ENCODE measurements around the gene TAF9. TPM values are rescaled to one million over a fixed set of nuclear protein-coding genes. Genes with fewer than 3 reads are reported as not detected.
"Not testable (repeated sequence)": the region's sequence is repeated elsewhere in the genome, so short reads cannot be mapped to it uniquely, and the experiment has no call there.

The TAF9 gene
- total RNA-seq, 5 donors from 2014 or later (not counting 1 experiment from before 2014, with no cell fraction given): 42.5 to 54.3 (median 50.0) TPM

GRCh38 chr5:69414885-69415583 lies 45.7 kb upstream of the TAF9 start, which contains the start of gene MARVELD2:
Gene MARVELD2, plus strand, starts transcription at chr5:69415116. Its CDS starts 4,270 bp downstream, at chr5:69419386.
- H3K27ac Mint-ChIP-seq: peak within 1 kb of the TSS; percentile 45 to 53
- DNase-seq (peak in 33 of 35 experiments; percentile 6 to 53 (median 21)), ATAC-seq (replicated peaks in 1 of 4) (peak; percentile 76 to 90 (median 86))
- H3K4me3 Mint-ChIP-seq: peak within 1 kb of the TSS; percentile 60 to 72 (median 72)
- H3K36me3 Mint-ChIP-seq: peaks cover 24% of the 10 kb centered on the region
- peaks cover 10 to 11% (median 11%) of the 10 kb centered on the region in 3 donors for H3K4me1 Mint-ChIP-seq
- no peaks in the 10 kb centered on the region for H3K27me3 Mint-ChIP-seq
- Histone ChIP-seq H3K4me3 (ENCODE audit: control insufficient read depth in 1 of 2, extremely low read depth in 1 of 2, low read length in 1 of 2) (peak within 1 kb of the TSS; percentile 51 to 58), H3K36me3 (ENCODE audit: control insufficient read depth in 2 of 2, extremely low read depth in 1 of 2, insufficient read depth in 1 of 2, low read length in 1 of 2) (peaks cover 0 to 12% of the 10 kb centered on the region in 2 donors), H3K4me1 (ENCODE audit: control insufficient read depth in 1 of 2, extremely low read depth in 1 of 2, insufficient read depth in 2 of 2, low read length in 2 of 2) (peaks cover 0 to 8% of the 10 kb centered on the region in 2 experiments), H3K27me3 (replicated peaks in 1 of 2; ENCODE audit: control insufficient read depth in 2 of 2, extremely low read depth in 1 of 2, insufficient read depth in 2 of 2, low read length in 1 of 2) (peaks cover 0 to 2% of the 10 kb centered on the region in 2 experiments), H3K27ac (ENCODE audit: low read length) (no peak within 1 kb of the TSS), H3K9me3 (no peaks in the 10 kb centered on the region)
- ChIA-PET POLR2A (no interaction called here), CTCF (no interaction called here)
- WGBS (ENCODE audit: insufficient coverage): 16% methylated on average over 76 of the region's 78 CpGs
- no peaks in the 10 kb centered on the region for H3K9me3 Mint-ChIP-seq

- WGBS (ENCODE audit: insufficient coverage): 96% methylated on average over 5 of the region's 15 CpGs
- CTCF ChIA-PET: no interaction called here
- no peaks in the 10 kb centered on the region for H3K4me1 Mint-ChIP-seq
Measured at GRCh38 chr5:69404659-69405330, 35.5 kb upstream of the TAF9 start.

GRCh38 chr5:69378376-69378775 lies 9.1 kb upstream of the TAF9 start:
- no peaks in the 10 kb centered on the region for H3K27me3 ChIP-seq (replicated peaks in 1 of 2; ENCODE audit: control insufficient read depth in 2 of 2, extremely low read depth in 1 of 2, insufficient read depth in 2 of 2, low read length in 1 of 2)
- H3K27ac ChIP-seq (ENCODE audit: low read length): no peak overlapping the region
- H3K9me3 ChIP-seq: no peaks in the 10 kb centered on the region
- no peak for DNase-seq
- no peaks in the 10 kb centered on the region for H3K4me1 ChIP-seq (ENCODE audit: control insufficient read depth in 1 of 2, extremely low read depth in 1 of 2, insufficient read depth in 2 of 2, low read length in 2 of 2)
- Mint-ChIP-seq H3K9me3 (no peaks in the 10 kb centered on the region), H3K27me3 (no peaks in the 10 kb centered on the region), H3K4me1 (peaks cover 0 to 5% (median 0%) of the 10 kb centered on the region in 3 donors), H3K27ac (no peak overlapping the region), H3K36me3 (peaks cover 21% of the 10 kb centered on the region), H3K4me3 (no peak overlapping the region)
- POLR2A ChIA-PET: no interaction called here
- peaks cover 0 to 30% of the 10 kb centered on the region in 2 donors for H3K36me3 ChIP-seq (ENCODE audit: control insufficient read depth in 2 of 2, extremely low read depth in 1 of 2, insufficient read depth in 1 of 2, low read length in 1 of 2)
- no peak for ATAC-seq (replicated peaks in 1 of 4)
- H3K4me3 ChIP-seq (ENCODE audit: control insufficient read depth in 1 of 2, extremely low read depth in 1 of 2, low read length in 1 of 2): no peak overlapping the region
- CTCF ChIA-PET: no interaction called here

More at GRCh38 chr5:69404659-69405330, 35.5 kb upstream of the TAF9 start:
- POLR2A ChIA-PET: no interaction called here
- Mint-ChIP-seq H3K27me3 (no peaks in the 10 kb centered on the region), H3K4me3 (no peak overlapping the region), H3K9me3 (peaks cover 0 to 3% (median 0%) of the 10 kb centered on the region in 3 donors), H3K36me3 (peaks cover 36% of the 10 kb centered on the region), H3K27ac (no peak overlapping the region)
- H3K4me1 ChIP-seq (ENCODE audit: control insufficient read depth in 1 of 2, extremely low read depth in 1 of 2, insufficient read depth in 2 of 2, low read length in 2 of 2): no peaks in the 10 kb centered on the region
- no peaks in the 10 kb centered on the region for H3K27me3 ChIP-seq (replicated peaks in 1 of 2; ENCODE audit: control insufficient read depth in 2 of 2, extremely low read depth in 1 of 2, insufficient read depth in 2 of 2, low read length in 1 of 2)
- no peaks in the 10 kb centered on the region for H3K9me3 ChIP-seq
- DNase-seq (no peak), ATAC-seq (replicated peaks in 1 of 4) (no peak)
- no peak overlapping the region for H3K27ac ChIP-seq (ENCODE audit: low read length)
- H3K36me3 ChIP-seq (ENCODE audit: control insufficient read depth in 2 of 2, extremely low read depth in 1 of 2, insufficient read depth in 1 of 2, low read length in 1 of 2): peaks cover 2 to 29% of the 10 kb centered on the region in 2 donors
- H3K4me3 ChIP-seq (ENCODE audit: control insufficient read depth in 1 of 2, extremely low read depth in 1 of 2, low read length in 1 of 2): no peak overlapping the region

- Histone ChIP-seq H3K4me1 (ENCODE audit: control insufficient read depth in 1 of 2, extremely low read depth in 1 of 2, insufficient read depth in 2 of 2, low read length in 2 of 2) (peaks cover 6 to 7% of the 10 kb centered on the region in 2 experiments), H3K27ac (ENCODE audit: low read length) (no peak overlapping the region), H3K36me3 (ENCODE audit: control insufficient read depth in 2 of 2, extremely low read depth in 1 of 2, insufficient read depth in 1 of 2, low read length in 1 of 2) (peaks cover 0 to 14% of the 10 kb centered on the region in 2 donors), H3K27me3 (replicated peaks in 1 of 2; ENCODE audit: control insufficient read depth in 2 of 2, extremely low read depth in 1 of 2, insufficient read depth in 2 of 2, low read length in 1 of 2) (no peaks in the 10 kb centered on the region), H3K4me3 (ENCODE audit: control insufficient read depth in 1 of 2, extremely low read depth in 1 of 2, low read length in 1 of 2) (no peak overlapping the region), H3K9me3 (no peaks in the 10 kb centered on the region)
- DNase-seq: no peak
- H3K4me3 Mint-ChIP-seq: no peak overlapping the region
- ChIA-PET CTCF (interaction anchor here (0.6 to 1.0 kb wide), 2 partner anchors 104 to 282 kb away, joined by 3 to 5 read pairs; no protein-coding TSS in a partner anchor), POLR2A (interaction anchor here in 1 of 2 donors (0.6 kb wide), 1 partner anchor 77 kb away, joined by 3 read pairs; no protein-coding TSS in a partner anchor)
- no peak overlapping the region for H3K27ac Mint-ChIP-seq
- peaks cover 14 to 20% (median 19%) of the 10 kb centered on the region in 3 donors for H3K4me1 Mint-ChIP-seq
- H3K9me3 Mint-ChIP-seq: no peaks in the 10 kb centered on the region
- ATAC-seq (replicated peaks in 1 of 4): no peak
- peaks cover 15% of the 10 kb centered on the region for H3K36me3 Mint-ChIP-seq
- H3K27me3 Mint-ChIP-seq: no peaks in the 10 kb centered on the region
- 100% methylated on average over 1 of the region's 4 CpGs for WGBS (ENCODE audit: insufficient coverage)
Measured at GRCh38 chr5:69374911-69375446, 5.7 kb upstream of the TAF9 start.

DNA sequence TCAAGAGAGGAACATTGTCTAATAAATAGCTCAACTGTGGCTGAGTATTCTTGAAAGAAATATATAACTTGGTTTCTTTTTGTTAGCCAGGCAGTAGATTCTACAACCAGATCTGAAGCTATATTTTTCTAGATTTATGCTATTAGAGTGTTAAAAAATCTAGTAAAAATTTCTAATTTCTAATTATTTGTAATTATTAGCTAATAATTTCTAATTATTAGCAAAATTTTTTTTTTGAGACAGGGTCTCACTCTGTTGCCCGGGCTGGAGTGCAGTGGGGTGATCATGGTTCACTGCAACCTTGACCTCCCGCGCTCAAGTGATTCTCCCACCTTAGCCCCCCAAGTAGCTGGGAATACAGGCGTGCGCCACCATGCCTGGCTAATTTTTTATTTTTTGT lies 3.1 kb upstream of the TAF9 start:
- no peaks in the 10 kb centered on the region for H3K27me3 ChIP-seq (replicated peaks in 1 of 2; ENCODE audit: control insufficient read depth in 2 of 2, extremely low read depth in 1 of 2, insufficient read depth in 2 of 2, low read length in 1 of 2)
- peaks cover 15 to 17% of the 10 kb centered on the region in 2 experiments for H3K4me1 ChIP-seq (ENCODE audit: control insufficient read depth in 1 of 2, extremely low read depth in 1 of 2, insufficient read depth in 2 of 2, low read length in 2 of 2)
- H3K36me3 ChIP-seq (ENCODE audit: control insufficient read depth in 2 of 2, extremely low read depth in 1 of 2, insufficient read depth in 1 of 2, low read length in 1 of 2): peaks cover 0 to 14% of the 10 kb centered on the region in 2 donors
- ATAC-seq (replicated peaks in 1 of 4) (no peak), DNase-seq (no peak)
- Mint-ChIP-seq H3K4me1 (peaks cover 29 to 36% (median 34%) of the 10 kb centered on the region in 3 donors), H3K27me3 (no peaks in the 10 kb centered on the region), H3K27ac (no peak overlapping the region), H3K9me3 (no peaks in the 10 kb centered on the region), H3K4me3 (no peak overlapping the region), H3K36me3 (peaks cover 13% of the 10 kb centered on the region)
- no peak overlapping the region for H3K27ac ChIP-seq (ENCODE audit: low read length)
- H3K4me3 ChIP-seq (ENCODE audit: control insufficient read depth in 1 of 2, extremely low read depth in 1 of 2, low read length in 1 of 2): no peak overlapping the region
- no peaks in the 10 kb centered on the region for H3K9me3 ChIP-seq
- ChIA-PET CTCF (interaction anchor here (0.5 to 1.8 kb wide), 4 partner anchors 138 to 279 kb away, joined by 3 to 13 read pairs (median 6); partner anchors contain the start of genes SLC30A5 (in 2 of the 2) and CDK7 (in 1 of the 2)), POLR2A (interaction anchor here in 1 of 2 donors (0.6 kb wide), 1 partner anchor 134 kb away, joined by 3 read pairs; no protein-coding TSS in a partner anchor)
- no CpG with 5 or more reads among the region's 5 CpGs for WGBS (ENCODE audit: insufficient coverage)

DNA sequence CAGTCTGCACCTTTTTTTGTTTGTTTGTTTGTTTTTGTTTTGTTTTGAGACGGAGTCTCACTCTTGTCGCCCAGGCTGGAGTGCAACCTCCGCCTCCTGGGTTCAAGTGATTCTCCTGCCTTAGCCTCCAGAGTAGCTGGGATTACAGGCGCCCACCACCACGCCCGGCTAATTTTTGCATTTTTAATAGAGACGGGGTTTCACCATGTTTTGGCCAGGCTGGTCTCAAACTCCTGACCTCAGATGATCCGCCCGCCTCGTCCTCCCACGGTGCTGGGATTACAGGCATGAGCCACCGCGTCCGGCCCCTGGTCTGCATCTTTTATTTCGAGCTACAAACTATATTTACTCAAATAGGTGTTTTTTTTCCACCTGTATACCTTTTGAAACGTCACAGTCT lies 1.0 kb upstream of the TAF9 start:
- not testable (repeated sequence) for H3K27me3 Mint-ChIP-seq; ATAC-seq (replicated peaks in 1 of 4)

More for the DNA sequence above, 1.0 kb upstream of the TAF9 start:
- CTCF ChIA-PET: interaction anchor here (0.9 to 1.5 kb wide), 5 partner anchors 9 to 327 kb away, joined by 3 to 10 read pairs (median 4); partner anchors contain the start of gene SLC30A5 (in 1 of the 2)
- not testable (repeated sequence) for H3K9me3 Mint-ChIP-seq; H3K36me3 Mint-ChIP-seq; H3K9me3 ChIP-seq; H3K27me3 ChIP-seq (replicated peaks in 1 of 2; ENCODE audit: control insufficient read depth in 2 of 2, extremely low read depth in 1 of 2, insufficient read depth in 2 of 2, low read length in 1 of 2); DNase-seq
- POLR2A ChIA-PET: interaction anchor here (0.6 kb wide), 3 partner anchors 99 to 269 kb away, joined by 3 read pairs; no protein-coding TSS in a partner anchor
- Histone ChIP-seq H3K27ac (ENCODE audit: low read length) (peak overlapping the region; percentile 92), H3K36me3 (ENCODE audit: control insufficient read depth in 2 of 2, extremely low read depth in 1 of 2, insufficient read depth in 1 of 2, low read length in 1 of 2) (peaks cover 0 to 18% of the 10 kb centered on the region in 2 donors), H3K4me3 (ENCODE audit: control insufficient read depth in 1 of 2, extremely low read depth in 1 of 2, low read length in 1 of 2) (peak overlapping the region; percentile 88 to 90), H3K4me1 (ENCODE audit: control insufficient read depth in 1 of 2, extremely low read depth in 1 of 2, insufficient read depth in 2 of 2, low read length in 2 of 2) (peaks cover 15 to 23% of the 10 kb centered on the region in 2 experiments)
- Mint-ChIP-seq H3K27ac (peak overlapping the region; percentile 98 to 99), H3K4me1 (peaks cover 37 to 52% (median 47%) of the 10 kb centered on the region in 3 donors), H3K4me3 (peak overlapping the region; percentile 89 to 93 (median 91))
- WGBS (ENCODE audit: insufficient coverage): 2% methylated on average over 14 of the region's 16 CpGs

All from T-cell (primary cell).